Measurements from ENCODE around the gene NFXL1.

The NFXL1 gene

DNA sequence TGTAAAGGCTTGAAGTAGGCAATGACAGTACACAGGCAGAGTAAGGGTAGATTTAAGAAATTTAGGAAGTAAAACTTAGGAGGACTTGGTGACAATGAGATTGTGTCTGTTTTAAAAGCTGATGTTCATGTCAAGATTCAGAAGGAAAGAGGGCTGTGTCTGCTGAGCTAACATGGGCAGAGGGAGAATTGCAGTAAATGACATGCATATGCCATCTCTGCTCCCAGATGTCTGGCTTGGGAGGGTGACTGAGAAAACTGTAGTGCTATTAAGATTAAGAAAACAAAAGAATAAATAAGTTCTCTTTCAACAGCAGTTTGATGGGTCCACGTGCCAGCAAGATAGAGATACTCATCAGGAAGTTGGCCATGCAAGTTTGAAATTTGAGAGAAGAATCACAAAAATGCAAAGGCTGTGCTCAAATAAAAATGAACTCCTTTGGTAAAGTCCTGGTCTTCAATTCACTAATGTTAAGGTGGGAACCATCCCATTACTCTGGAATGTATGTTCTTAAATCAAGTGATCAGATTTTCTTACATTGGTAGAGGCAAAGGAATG, 7.2 kb downstream of the NFXL1 start:
- H3K27ac ChIP-seq, result no peak overlapping the region
- no peak overlapping the region for H3K4me3 ChIP-seq

GRCh38 chr4:47899639-47900038, 14.7 kb downstream of the NFXL1 start:
- Histone ChIP-seq H3K27ac (no peak overlapping the region), H3K4me3 (no peak overlapping the region)

- Histone ChIP-seq H3K4me3 (no peak overlapping the region), H3K27ac (no peak overlapping the region)
These were observed 22.5 kb downstream of the NFXL1 start for GRCh38 chr4:47891928-47892327.

- Histone ChIP-seq H3K4me3 (no peak overlapping the region), H3K27ac (no peak overlapping the region)
These were observed 32.2 kb downstream of the NFXL1 start for GRCh38 chr4:47882228-47882627.

- Histone ChIP-seq H3K4me3 (no peak overlapping the region), H3K27ac (no peak overlapping the region)
These were observed 34.9 kb downstream of the NFXL1 start for GRCh38 chr4:47879458-47879857.

DNA sequence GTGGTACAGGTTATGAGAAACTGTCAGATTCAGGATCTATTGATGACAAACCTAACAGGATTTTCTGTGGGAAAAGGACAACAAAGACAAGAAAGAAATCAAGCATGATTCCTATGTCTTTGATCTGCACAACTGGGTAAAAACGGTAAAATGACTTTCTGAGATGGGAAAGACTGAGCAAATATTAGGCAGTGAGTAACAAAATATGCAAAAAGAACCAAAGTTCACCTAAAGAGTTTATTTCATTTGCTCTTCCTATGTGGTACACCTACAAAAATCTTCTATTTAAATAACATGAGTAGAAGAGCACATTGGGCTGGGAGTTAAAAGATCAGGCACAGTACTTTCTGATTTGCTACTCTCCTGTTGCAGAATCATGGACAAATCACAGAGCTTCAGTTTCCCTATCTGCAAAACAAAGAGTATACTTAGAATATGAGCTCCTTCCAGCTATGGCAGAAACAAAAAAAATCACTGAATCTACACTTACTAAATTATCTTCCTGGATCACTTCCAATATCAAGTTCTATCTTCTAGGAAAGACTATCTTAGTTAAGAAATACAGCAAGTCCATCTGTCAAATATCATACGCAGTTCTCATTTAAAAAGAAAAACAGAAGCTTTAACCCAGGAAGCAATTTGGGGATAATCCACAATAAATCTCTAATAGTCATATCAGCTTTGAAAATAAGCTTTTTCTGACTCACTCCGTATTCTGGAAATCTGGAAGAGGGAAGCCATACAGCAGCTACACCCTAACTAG, 37.4 kb downstream of the NFXL1 start:
- Histone ChIP-seq H3K4me3 (no peak overlapping the region), H3K27ac (no peak overlapping the region)

DNA sequence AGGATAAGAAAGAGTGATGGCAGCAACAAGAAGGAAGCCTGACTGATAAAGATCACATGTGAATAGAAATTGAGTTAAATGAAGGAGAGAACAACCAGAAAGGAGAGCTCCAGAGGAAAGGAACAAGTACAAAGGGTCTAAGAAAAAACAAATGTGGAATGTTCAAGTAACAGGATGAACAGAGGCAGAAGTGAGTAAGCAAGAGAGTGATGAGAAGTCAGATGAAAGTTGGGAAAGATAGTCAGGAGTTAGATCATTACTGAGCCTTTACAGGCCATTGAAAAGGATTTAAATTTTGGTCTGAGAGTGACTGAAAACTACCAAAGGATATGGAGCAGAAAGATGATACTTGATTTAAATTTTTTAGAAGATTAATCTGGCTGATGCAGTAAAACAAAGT, 38.1 kb downstream of the NFXL1 start:
- Histone ChIP-seq H3K27ac (no peak overlapping the region), H3K4me3 (no peak overlapping the region)

DNA sequence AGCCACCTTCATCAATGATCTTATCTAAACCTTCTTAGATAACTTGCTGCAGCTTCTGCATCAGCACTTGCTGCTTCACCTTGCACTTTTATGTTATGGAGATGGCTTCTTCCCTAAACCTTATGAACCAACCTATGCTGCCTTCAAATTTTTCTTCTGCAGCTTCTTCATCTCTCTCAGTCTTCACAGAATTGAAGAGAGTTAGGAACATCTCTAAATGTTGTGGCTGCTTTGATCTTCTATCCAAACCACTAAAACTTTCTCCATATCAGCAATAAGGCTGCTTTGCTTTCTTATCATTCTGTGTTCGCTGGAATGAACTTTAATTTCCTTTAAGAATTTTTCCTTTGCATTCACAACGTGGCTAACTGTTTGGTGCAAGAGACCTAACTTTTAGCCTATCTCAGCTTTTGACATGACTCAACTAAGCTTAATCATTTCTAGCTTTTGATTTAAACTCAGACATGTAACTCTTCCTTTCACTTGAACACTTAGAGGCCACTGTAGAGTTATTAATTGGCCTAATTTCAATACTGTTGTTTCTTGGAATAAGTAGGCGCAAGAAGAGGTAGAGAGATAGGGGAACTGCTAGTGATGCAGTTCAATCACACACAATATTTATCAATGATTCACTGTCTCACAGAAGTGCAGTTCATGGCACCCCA, 40.4 kb downstream of the NFXL1 start:
- no peak overlapping the region for H3K27ac ChIP-seq
- no peak overlapping the region for H3K4me3 ChIP-seq

- Histone ChIP-seq H3K4me3 (no peak overlapping the region), H3K27ac (no peak overlapping the region)
These were observed 50.9 kb downstream of the NFXL1 start for GRCh38 chr4:47863486-47863885.

DNA sequence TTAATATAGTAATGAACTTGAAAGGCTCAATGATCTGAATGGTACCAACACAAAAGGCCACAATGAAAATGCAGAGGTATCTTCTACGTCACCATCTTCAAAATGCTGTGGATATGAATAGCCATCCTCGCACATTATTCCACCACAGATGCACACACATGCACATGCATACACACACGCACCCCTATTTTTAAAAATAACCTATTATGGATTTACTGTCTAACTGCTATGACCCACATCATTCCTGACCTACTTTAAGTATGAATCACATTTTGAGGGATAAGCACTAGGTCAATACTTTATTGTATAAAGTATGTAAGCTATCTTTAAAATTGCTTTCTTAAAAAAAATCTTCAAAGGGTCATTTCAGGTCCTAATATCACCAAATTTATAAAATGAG, 52.1 kb downstream of the NFXL1 start:
- H3K4me3 ChIP-seq, result no peak overlapping the region

GRCh38 chr4:47860305-47860704, 54.1 kb downstream of the NFXL1 start:
- Histone ChIP-seq H3K4me3 (no peak overlapping the region), H3K27ac (no peak overlapping the region)

More for the DNA sequence above, 52.1 kb downstream of the NFXL1 start:
- H3K27ac ChIP-seq, result peak overlapping the region in 1 of 21 experiments; percentile 5

- no peak overlapping the region for H3K4me3 ChIP-seq
- H3K27ac ChIP-seq, result no peak overlapping the region
These were observed 56.4 kb downstream of the NFXL1 start for GRCh38 chr4:47858006-47858405.

GRCh38 chr4:47856713-47857112, 57.7 kb downstream of the NFXL1 start:
- no peak overlapping the region for H3K27ac ChIP-seq
- no peak overlapping the region for H3K4me3 ChIP-seq

DNA sequence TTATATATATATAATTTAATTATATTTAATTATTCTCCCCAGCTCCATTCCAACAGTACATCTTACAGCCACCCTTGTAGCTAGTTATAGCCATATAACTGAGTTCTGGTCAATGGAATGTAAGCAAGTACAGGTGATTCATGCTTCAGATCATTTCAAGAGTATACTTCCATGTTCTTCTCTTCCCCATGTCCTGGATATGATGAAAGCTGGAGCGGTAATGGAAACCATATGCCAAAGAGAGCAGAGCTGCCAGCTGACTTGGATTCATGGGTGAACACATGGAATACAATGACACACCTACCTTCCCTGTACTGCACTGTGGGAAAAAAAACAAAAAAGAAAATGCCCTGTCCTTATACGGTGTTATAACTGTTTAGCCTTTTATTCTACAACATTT, 59.0 kb downstream of the NFXL1 start:
- no peak overlapping the region for H3K27ac ChIP-seq

DNA sequence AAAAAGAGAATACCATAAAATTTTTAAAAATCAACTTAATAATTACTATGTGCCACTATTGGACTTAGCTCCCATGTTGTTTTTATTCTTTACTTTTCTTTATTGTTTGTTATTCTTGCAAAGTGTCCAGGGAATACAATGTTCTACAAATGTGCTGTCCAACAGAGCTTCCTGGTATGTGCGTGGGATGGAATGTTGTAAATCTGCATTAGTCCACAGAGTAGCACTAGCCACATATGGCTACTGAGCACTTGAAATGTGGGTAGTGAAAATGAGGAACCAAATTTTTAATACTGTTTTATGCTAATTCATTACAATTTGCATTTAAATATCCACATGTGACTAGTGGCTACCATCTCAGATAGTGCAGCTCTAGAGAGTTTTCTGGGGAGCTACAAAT, 62.2 kb downstream of the NFXL1 start:
- Histone ChIP-seq H3K27ac (peak overlapping the region in 1 of 21 experiments; percentile 42), H3K4me3 (no peak overlapping the region)

More for the DNA sequence above, 59.0 kb downstream of the NFXL1 start:
- no peak overlapping the region for H3K4me3 ChIP-seq

- no peak overlapping the region for H3K4me3 ChIP-seq
- no peak overlapping the region for H3K27ac ChIP-seq
These were observed 64.9 kb downstream of the NFXL1 start for GRCh38 chr4:47849466-47849865.

DNA sequence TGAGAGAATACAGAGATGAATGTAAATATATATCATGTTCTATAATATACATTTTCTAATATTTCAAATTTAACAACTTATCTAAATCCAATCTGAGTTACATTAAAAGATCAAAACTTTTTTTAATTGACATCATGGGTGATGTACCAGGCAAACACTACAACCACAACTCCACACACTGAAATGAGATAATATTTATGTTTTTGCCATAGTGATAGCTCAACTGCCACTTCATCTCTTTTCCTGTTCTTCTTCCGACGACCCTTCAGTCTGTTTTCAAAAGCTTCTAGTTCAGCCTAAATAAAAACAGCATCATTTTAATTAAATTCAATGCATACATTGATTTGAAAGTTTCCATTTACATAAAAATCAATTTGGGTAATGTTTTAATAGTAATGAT, 66.3 kb downstream of the NFXL1 start:
- no peak overlapping the region for H3K27ac ChIP-seq
- no peak overlapping the region for H3K4me3 ChIP-seq

DNA sequence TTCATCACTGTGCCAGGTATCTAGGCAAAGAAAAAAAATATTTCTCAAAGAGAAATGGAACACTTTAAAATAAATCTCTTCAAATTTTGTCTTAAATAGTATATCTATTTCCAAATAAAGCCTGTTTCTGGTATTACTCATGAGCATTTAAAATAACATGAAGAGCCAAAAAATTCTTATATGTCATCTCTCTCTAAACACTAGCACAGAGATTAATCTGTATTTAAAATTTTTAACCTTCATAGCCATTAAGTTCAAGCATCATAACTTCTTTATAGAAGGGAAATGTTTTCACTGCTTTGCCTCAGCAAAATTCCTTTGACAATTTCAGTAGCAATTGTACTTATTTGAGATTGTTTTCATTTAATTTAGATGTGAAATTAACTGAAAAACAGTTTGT, 71.4 kb downstream of the NFXL1 start:
- no peak overlapping the region for H3K4me3 ChIP-seq
- no peak overlapping the region for H3K27ac ChIP-seq

DNA sequence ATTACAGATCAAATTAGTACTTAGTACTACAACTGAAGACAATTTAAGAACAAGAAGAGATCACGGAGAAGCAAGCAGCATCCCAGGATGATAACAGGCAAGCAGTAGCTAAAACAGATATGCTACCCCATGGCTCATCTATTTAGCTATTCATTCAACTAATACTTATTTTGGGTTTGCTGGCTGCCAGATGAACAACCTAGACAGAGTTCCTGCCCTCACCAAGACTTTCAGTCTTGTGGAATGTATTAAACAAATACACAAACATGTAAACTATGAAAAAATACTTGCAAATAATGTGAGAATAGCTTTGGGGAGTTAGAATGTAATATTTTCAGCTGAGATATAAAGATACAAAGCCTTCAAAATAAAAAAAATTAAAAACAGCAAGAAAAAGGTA, 74.1 kb downstream of the NFXL1 start:
- Histone ChIP-seq H3K27ac (no peak overlapping the region), H3K4me3 (no peak overlapping the region)

- Histone ChIP-seq H3K4me3 (no peak overlapping the region), H3K27ac (no peak overlapping the region)
These were observed 75.1 kb downstream of the NFXL1 start for GRCh38 chr4:47839259-47839658.

DNA sequence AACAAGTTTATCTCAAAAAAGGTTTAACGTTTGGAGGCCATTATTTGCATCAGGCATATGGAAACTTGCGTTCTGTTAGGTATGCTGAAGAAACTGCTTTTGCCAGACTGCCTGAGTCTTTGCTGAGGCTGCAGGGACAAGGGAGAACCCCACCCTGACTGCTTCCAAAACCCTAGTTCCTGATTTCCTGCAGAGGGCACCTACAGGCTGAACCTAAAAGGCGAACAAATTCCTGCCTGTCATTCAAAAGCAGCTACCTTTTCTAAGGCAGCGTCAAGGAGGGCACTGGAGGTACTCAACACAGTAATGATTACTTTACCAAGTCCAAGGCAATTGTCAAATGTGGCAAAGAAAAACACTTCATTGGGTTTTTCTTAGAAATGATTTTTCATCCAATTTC, 75.9 kb downstream of the NFXL1 start:
- Histone ChIP-seq H3K4me3 (no peak overlapping the region), H3K27ac (no peak overlapping the region)
